ENCODE data around the gene MS4A10. TPM values are rescaled to one million over a fixed set of nuclear protein-coding genes. Genes with fewer than 3 reads are reported as not detected.

Gene MS4A10
- polyA plus RNA-seq, 3 donors = not detected

GRCh38 chr11:60831501-60832079 is 46.5 kb downstream of the MS4A10 start:
- intact Hi-C loops (cut with micrococcal nuclease) = loop anchor here (1.0 to 10.0 kb wide), 4 partner anchors 56 to 303 kb away; no protein-coding TSS in a partner anchor
- 53% methylated on average over 3 of the region's 7 CpGs for WGBS (ENCODE audit: insufficient coverage)
- no peak overlapping the region for H3K27ac Mint-ChIP-seq

More at GRCh38 chr11:60831501-60832079, 46.5 kb downstream of the MS4A10 start:
- no peaks in the 10 kb centered on the region for H4K20me1 ChIP-seq (ENCODE audit: insufficient read depth, low read length)
- no peaks in the 10 kb centered on the region for H3K36me3 Mint-ChIP-seq
- H3K9me3 Mint-ChIP-seq = peaks cover 0 to 3% (median 0%) of the 10 kb centered on the region in 7 donors
- H3K9ac ChIP-seq (ENCODE audit: insufficient read depth, low read length, poor library complexity, severe bottlenecking) = no peak overlapping the region
- no peak overlapping the region for H3K27ac ChIP-seq (ENCODE audit: low read depth in 1 of 2, low read length in 2 of 2)
- peaks cover 30% of the 10 kb centered on the region for H3K4me1 Mint-ChIP-seq
- no peak for DNase-seq
- peaks cover 0 to 2% of the 10 kb centered on the region in 2 donors for H3K27me3 ChIP-seq (ENCODE audit: control insufficient read depth in 2 of 2, insufficient read depth in 2 of 2, low read length in 2 of 2)
- no peak for TF ChIP-seq CTCF (IDR thresholded peaks at IDR 0.05)
- H3K27me3 Mint-ChIP-seq (ENCODE audit: low read depth in 3 of 3) = peaks cover 2 to 5% (median 3%) of the 10 kb centered on the region in 3 donors
- H3K79me2 ChIP-seq (ENCODE audit: insufficient read depth, low read length) = no peaks in the 10 kb centered on the region
- peaks cover 27 to 31% of the 10 kb centered on the region in 2 donors for H3K4me1 ChIP-seq (ENCODE audit: control insufficient read depth in 1 of 2, insufficient read depth in 2 of 2, low read length in 2 of 2)
- H3K9me3 ChIP-seq (replicated peaks in 1 of 2; ENCODE audit: control insufficient read depth in 1 of 2, insufficient read depth in 1 of 2, low read length in 2 of 2) = no peaks in the 10 kb centered on the region
- no peak overlapping the region for H3K4me3 ChIP-seq (replicated peaks in 1 of 3; ENCODE audit: low read depth in 2 of 3, low read length in 3 of 3)
- no peak overlapping the region for H3K4me2 ChIP-seq (replicated peaks; ENCODE audit: extremely low read depth, low read length, poor library complexity, severe bottlenecking)
- no peak overlapping the region for H2AFZ ChIP-seq (ENCODE audit: insufficient read depth, low read depth, low read length, poor library complexity, severe bottlenecking)
- H3K36me3 ChIP-seq (replicated peaks in 1 of 2; ENCODE audit: control insufficient read depth in 1 of 2, insufficient read depth in 2 of 2, low read length in 2 of 2) = no peaks in the 10 kb centered on the region
- no peak overlapping the region for H3K4me3 Mint-ChIP-seq

All from CD14-positive monocyte (primary cell).